Thyroid gland (tissue), 4 donors: ENCODE data around the gene ASPG. TPM values are rescaled to one million over a fixed set of nuclear protein-coding genes. Genes with fewer than 3 reads are reported as not detected.

Source experiments
- DNase-seq, 2 donors: peaks; one replicate each; pipeline ENCODE4 v3.0.0-alpha.2; 2019
- H3K27ac ChIP-seq, 3 donors: fragments of 200-600 bp; sonication (generic); 1 replicate in 2 of 3; 2 replicates in 1 of 3; pipeline ENCODE4 v1.5.1; 2016 to 2019; ENCODE audit warnings: mild to moderate bottlenecking in 1 of 3, moderate library complexity in 1 of 3
- H3K27me3 ChIP-seq: fragments of 200-600 bp; sonication (generic); one replicate; pipeline ENCODE4 v1.5.1; 2019
- H3K36me3 ChIP-seq, 2 donors: fragments of 200-600 bp; sonication (generic); one replicate each; pipeline ENCODE4 v1.5.1; 2016 to 2019
- H3K4me1 ChIP-seq, 2 donors: fragments of 200-600 bp; sonication (generic); one replicate each; pipeline ENCODE4 v1.5.1; 2017 to 2019
- H3K4me3 ChIP-seq, 3 donors: fragments of 200-600 bp; sonication (generic); replicated peaks in 1 of 3; 1 replicate in 2 of 3; 2 replicates in 1 of 3; pipeline ENCODE4 v1.5.1; 2016; ENCODE audit warnings: mild to moderate bottlenecking in 1 of 3
- H3K9me3 ChIP-seq: fragments of 200-600 bp; sonication (generic); one replicate; pipeline ENCODE4 v1.5.1; 2017
- POLR2A ChIP-seq, 2 donors: fragments of 450-650 bp; IDR thresholded peaks; one replicate each; pipeline ENCODE4 v1.6.1; 2017; ENCODE audit warnings: antibody characterized with exemption in 2 of 2, mild to moderate bottlenecking in 2 of 2, moderate library complexity in 1 of 2
- WGBS, 2 donors: methylation state at CpG; one replicate each; pipeline ENCODE4 v1.1.5; 2017; 5-methylcytosine and 5-hydroxymethylcytosine counted together
- intact Hi-C: fragments of 100-400 bp; cut with DNase I; formaldehyde crosslinking; loops from one replicate; pipeline ENCODE4 v1.15.1; 2023
- total RNA-seq, 4 donors: library from RNA; depleted of rRNA; stranded (reverse); fragments of >200 nt; gene quantifications; one replicate each; pipeline ENCODE4 v1.2.3, GENCODE V29; 2016
- TF ChIP-seq, protein P1 (sequence below), 6 experiments: fragments of 200-600 bp in 3 of 6; fragments of 450-650 bp in 3 of 6; sonication (generic) in 3 of 6; IDR thresholded peaks; one replicate each; pipeline ENCODE4 v1.5.1; 2016 to 2019; ENCODE audit warnings: antibody characterized with exemption in 6 of 6, mild to moderate bottlenecking in 2 of 6, inconsistent platforms in 1 of 6, moderate library complexity in 1 of 6

Gene ASPG
- total RNA-seq, 4 donors from 2014 or later = 7.5 to 24.0 (median 15.2) TPM

- intact Hi-C loops = no loop called here
- no peak for DNase-seq
- H3K36me3 ChIP-seq = no peaks in the 10 kb centered on the region
- no peaks in the 10 kb centered on the region for H3K9me3 ChIP-seq
- H3K4me1 ChIP-seq = no peaks in the 10 kb centered on the region
- no peak for TF ChIP-seq POLR2A (IDR thresholded peaks at IDR 0.05)
- TF ChIP-seq, protein P1, sequence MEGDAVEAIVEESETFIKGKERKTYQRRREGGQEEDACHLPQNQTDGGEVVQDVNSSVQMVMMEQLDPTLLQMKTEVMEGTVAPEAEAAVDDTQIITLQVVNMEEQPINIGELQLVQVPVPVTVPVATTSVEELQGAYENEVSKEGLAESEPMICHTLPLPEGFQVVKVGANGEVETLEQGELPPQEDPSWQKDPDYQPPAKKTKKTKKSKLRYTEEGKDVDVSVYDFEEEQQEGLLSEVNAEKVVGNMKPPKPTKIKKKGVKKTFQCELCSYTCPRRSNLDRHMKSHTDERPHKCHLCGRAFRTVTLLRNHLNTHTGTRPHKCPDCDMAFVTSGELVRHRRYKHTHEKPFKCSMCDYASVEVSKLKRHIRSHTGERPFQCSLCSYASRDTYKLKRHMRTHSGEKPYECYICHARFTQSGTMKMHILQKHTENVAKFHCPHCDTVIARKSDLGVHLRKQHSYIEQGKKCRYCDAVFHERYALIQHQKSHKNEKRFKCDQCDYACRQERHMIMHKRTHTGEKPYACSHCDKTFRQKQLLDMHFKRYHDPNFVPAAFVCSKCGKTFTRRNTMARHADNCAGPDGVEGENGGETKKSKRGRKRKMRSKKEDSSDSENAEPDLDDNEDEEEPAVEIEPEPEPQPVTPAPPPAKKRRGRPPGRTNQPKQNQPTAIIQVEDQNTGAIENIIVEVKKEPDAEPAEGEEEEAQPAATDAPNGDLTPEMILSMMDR (IDR thresholded peaks at IDR 0.05) = no peak
- no peaks in the 10 kb centered on the region for H3K27me3 ChIP-seq
- 94 to 100% methylated on average over 4 to 5 of the region's 5 CpGs for WGBS, 2 donors
- no peak overlapping the region for H3K4me3 ChIP-seq
- no peak overlapping the region for H3K27ac ChIP-seq
Measured at GRCh38 chr14:104156142-104156541, 70.6 kb downstream of the ASPG start.

- intact Hi-C loops = no loop called here
- no peak for DNase-seq
- no peaks in the 10 kb centered on the region for H3K27me3 ChIP-seq
- H3K36me3 ChIP-seq = no peaks in the 10 kb centered on the region
- H3K4me1 ChIP-seq = no peaks in the 10 kb centered on the region
- no peak overlapping the region for H3K4me3 ChIP-seq
- TF ChIP-seq, protein P1 (IDR thresholded peaks at IDR 0.05) = no peak
- no peak overlapping the region for H3K27ac ChIP-seq
- no peaks in the 10 kb centered on the region for H3K9me3 ChIP-seq
- WGBS, 2 donors = 80 to 86% methylated on average over 36 to 40 of the region's 42 CpGs
Measured at GRCh38 chr14:104157016-104157928, 71.8 kb downstream of the ASPG start.

DNA sequence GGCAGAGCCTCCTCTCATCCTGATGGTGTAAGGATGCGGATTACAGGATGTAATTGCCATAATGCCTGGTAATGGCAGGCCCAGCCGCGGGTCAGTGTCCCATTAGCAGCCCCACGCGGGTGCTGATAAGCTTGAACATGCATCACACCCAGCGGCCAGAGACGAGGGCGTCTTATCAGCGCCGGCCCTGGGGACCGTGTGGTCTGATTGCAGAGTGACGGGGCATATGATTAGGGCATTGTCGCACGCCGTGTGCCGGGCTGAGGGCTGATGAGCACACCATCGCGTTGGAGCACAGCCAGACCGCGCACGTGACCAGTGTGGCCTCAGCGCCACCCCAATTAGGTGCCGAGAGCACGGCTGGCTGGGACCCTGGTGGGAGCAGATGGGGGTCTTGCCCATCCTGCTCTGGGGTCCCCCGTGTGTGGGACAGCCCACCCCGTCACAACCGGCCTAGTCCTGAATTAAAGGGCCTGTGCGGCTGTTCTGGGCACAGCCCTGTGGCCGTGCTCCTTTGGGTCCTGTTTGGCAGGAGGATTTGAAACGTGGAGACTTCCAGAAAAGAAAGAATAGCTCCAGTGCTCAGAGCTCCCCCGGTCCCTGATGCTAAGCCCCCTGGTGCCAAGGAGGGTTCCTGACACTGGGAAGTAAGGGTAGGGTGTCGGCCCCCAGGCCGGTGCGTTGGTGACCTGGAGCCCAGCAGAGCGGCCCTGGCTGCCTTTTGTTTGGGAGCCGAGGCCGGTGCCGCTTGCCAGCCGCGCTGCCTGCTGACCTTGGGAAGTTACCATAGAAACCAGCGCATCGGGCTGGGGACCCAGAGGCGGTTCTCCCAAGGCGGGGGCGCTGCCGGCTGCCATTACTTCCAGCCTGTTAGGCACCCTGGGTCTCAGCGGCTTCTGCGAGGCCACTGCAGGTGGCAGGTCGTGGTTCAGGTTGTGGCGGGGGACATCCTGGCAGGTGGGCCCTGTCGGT is 73.6 kb downstream of the ASPG start:
- Histone ChIP-seq H3K4me3 (no peak overlapping the region), H3K27ac (no peak overlapping the region), H3K27me3 (no peaks in the 10 kb centered on the region), H3K36me3 (no peaks in the 10 kb centered on the region), H3K9me3 (no peaks in the 10 kb centered on the region), H3K4me1 (no peaks in the 10 kb centered on the region)
- no peak for TF ChIP-seq POLR2A (IDR thresholded peaks at IDR 0.05)
- TF ChIP-seq, protein P1 (IDR thresholded peaks at IDR 0.05) = no peak
- intact Hi-C loops = no loop called here
- DNase-seq = no peak
- 76 to 81% methylated on average over 29 to 35 of the region's 51 CpGs for WGBS, 2 donors

- H3K4me1 ChIP-seq = no peaks in the 10 kb centered on the region
- no peak for TF ChIP-seq POLR2A (IDR thresholded peaks at IDR 0.05)
- TF ChIP-seq, protein P1 (IDR thresholded peaks at IDR 0.05) = no peak
- 89 to 98% methylated on average over 5 to 8 of the region's 9 CpGs for WGBS, 2 donors
- H3K36me3 ChIP-seq = no peaks in the 10 kb centered on the region
- H3K27ac ChIP-seq = no peak overlapping the region
- no peaks in the 10 kb centered on the region for H3K27me3 ChIP-seq
- H3K4me3 ChIP-seq = no peak overlapping the region
- intact Hi-C loops = no loop called here
- DNase-seq = no peak
- no peaks in the 10 kb centered on the region for H3K9me3 ChIP-seq
Measured at GRCh38 chr14:104159990-104160389, 74.5 kb downstream of the ASPG start.
